ENCODE data around the gene TMEM255B.

GRCh38 chr13:113813070-113813748 is 54.2 kb downstream of the TMEM255B start:
- TF ChIP-seq POLR2A (IDR thresholded peaks at IDR 0.05; ENCODE audit: extremely low read depth, insufficient read length) (no peak), CTCF (IDR thresholded peaks at IDR 0.05; ENCODE audit: low read depth, low read length) (no peak), MYC (IDR thresholded peaks at IDR 0.05; ENCODE audit: low read depth, low read length) (no peak), MAX (IDR thresholded peaks at IDR 0.05; ENCODE audit: low read depth, low read length) (no peak)

Measured in NB4 (cell line).